T-cell (primary cell): Measurements from ENCODE around the gene C4B. TPM values are rescaled to one million over a fixed set of nuclear protein-coding genes. Genes with fewer than 3 reads are reported as not detected.
"Not testable (repeated sequence)": the region's sequence is repeated elsewhere in the genome, so short reads cannot be mapped to it uniquely, and the experiment has no call there.

Experiments
- ATAC-seq, 4 experiments: fragments of 200-7000 bp in 3 of 4; fragments of 150-1000 bp in 1 of 4; cut with Tn5 transposase; replicated peaks in 1 of 4; 1 replicate in 3 of 4; 2 replicates in 1 of 4; pipeline ENCODE4 v1.10.0; 2021; ENCODE audit warnings: moderate library complexity in 3 of 4, mild to moderate bottlenecking in 2 of 4, moderate number of reproducible peaks in 1 of 4
- CTCF ChIA-PET, 2 donors: fragments of 300-600 bp; sonication (Branson Sonifier 250); formaldehyde crosslinking; loops; one replicate each; lab custom pipeline; 2022; ENCODE audit warnings: antibody characterized with exemption in 2 of 2; lab: Charles Lee
- POLR2A ChIA-PET, 2 donors: fragments of 300-600 bp; sonication (Branson Sonifier 250); formaldehyde crosslinking; loops; one replicate each; lab custom pipeline; 2022; ENCODE audit warnings: antibody characterized with exemption in 2 of 2; lab: Charles Lee
- DNase-seq, 35 experiments: peaks; one replicate each; pipeline versions ENCODE4 v3.0.0 to v3.0.0-alpha.2; 2013 to 2023
- H3K27ac ChIP-seq: one replicate; pipeline ENCODE4 v1.5.1; 2013; ENCODE audit warnings: low read length
- H3K27me3 ChIP-seq, 2 experiments: replicated peaks in 1 of 2; 1 replicate in 1 of 2; 2 replicates in 1 of 2; pipeline versions ENCODE4 v1.6.1 to v1.7.0; 2013; ENCODE audit warnings: low read length in 1 of 2, mixed read lengths in 1 of 2; ENCODE audit not compliant: control insufficient read depth in 2 of 2, insufficient read depth in 2 of 2; ENCODE audit errors: extremely low read depth in 1 of 2
- H3K36me3 ChIP-seq, 2 donors: 1 replicate in 1 of 2; 2 replicates in 1 of 2; pipeline versions ENCODE4 v1.6.1 to v1.7.0; 2013; ENCODE audit warnings: low read length in 1 of 2; ENCODE audit not compliant: control insufficient read depth in 2 of 2, insufficient read depth in 1 of 2; ENCODE audit errors: extremely low read depth in 1 of 2
- H3K4me1 ChIP-seq, 2 experiments: 1 replicate in 1 of 2; 2 replicates in 1 of 2; pipeline versions ENCODE4 v1.6.1 to v1.7.0; 2013; ENCODE audit warnings: low read length in 2 of 2, mixed read lengths in 1 of 2; ENCODE audit not compliant: insufficient read depth in 2 of 2, control insufficient read depth in 1 of 2; ENCODE audit errors: extremely low read depth in 1 of 2
- H3K4me3 ChIP-seq, 2 donors: 1 replicate in 1 of 2; 2 replicates in 1 of 2; pipeline versions ENCODE4 v1.5.1 to v1.7.0; 2013; ENCODE audit warnings: mild to moderate bottlenecking in 2 of 2, low read length in 1 of 2, moderate library complexity in 1 of 2; ENCODE audit not compliant: control insufficient read depth in 1 of 2; ENCODE audit errors: extremely low read depth in 1 of 2
- H3K9me3 ChIP-seq: 2 replicates; pipeline ENCODE4 v1.7.0; 2013
- H3K27ac Mint-ChIP-seq, 2 donors: one replicate each; pipeline ENCODE4 v1.8.0; 2020 to 2021; ENCODE audit warnings: mild to moderate bottlenecking in 2 of 2, mixed read lengths in 2 of 2
- H3K27me3 Mint-ChIP-seq, 2 donors: one replicate each; pipeline ENCODE4 v1.8.0; 2021 to 2022; ENCODE audit warnings: mixed read lengths in 2 of 2
- H3K36me3 Mint-ChIP-seq: one replicate; pipeline ENCODE4 v1.8.0; 2021; ENCODE audit warnings: mixed read lengths
- H3K4me1 Mint-ChIP-seq, 3 donors: one replicate each; pipeline ENCODE4 v1.8.0; 2020 to 2022; ENCODE audit warnings: mixed read lengths in 3 of 3, mild to moderate bottlenecking in 1 of 3
- H3K4me3 Mint-ChIP-seq, 3 donors: one replicate each; pipeline ENCODE4 v1.8.0; 2020 to 2022; ENCODE audit warnings: mild to moderate bottlenecking in 3 of 3, mixed read lengths in 3 of 3, moderate library complexity in 3 of 3
- H3K9me3 Mint-ChIP-seq, 3 donors: one replicate each; pipeline ENCODE4 v1.8.0; 2020 to 2022; ENCODE audit warnings: mixed read lengths in 3 of 3
- WGBS: methylation state at CpG from one replicate; pipeline ENCODE4 v1.1.5; 2013; ENCODE audit warnings: missing lambda C conversion rate; ENCODE audit not compliant: insufficient coverage; 5-methylcytosine and 5-hydroxymethylcytosine counted together
- total RNA-seq, 35 experiments: library from RNA in 6 of 35; stranded (reverse) in 6 of 35; fragments of 120-200 nt in 1 of 35; gene quantifications; one replicate each; pipeline versions ENCODE4 v1.2.1 to v1.2.4 and lab custom pipeline; 2013 to 2026

Gene C4B
- total RNA-seq, 5 donors from 2014 or later (not counting 1 experiment from before 2014, with no cell fraction given) = 5.5 to 8.4 (median 7.5) TPM

DNA sequence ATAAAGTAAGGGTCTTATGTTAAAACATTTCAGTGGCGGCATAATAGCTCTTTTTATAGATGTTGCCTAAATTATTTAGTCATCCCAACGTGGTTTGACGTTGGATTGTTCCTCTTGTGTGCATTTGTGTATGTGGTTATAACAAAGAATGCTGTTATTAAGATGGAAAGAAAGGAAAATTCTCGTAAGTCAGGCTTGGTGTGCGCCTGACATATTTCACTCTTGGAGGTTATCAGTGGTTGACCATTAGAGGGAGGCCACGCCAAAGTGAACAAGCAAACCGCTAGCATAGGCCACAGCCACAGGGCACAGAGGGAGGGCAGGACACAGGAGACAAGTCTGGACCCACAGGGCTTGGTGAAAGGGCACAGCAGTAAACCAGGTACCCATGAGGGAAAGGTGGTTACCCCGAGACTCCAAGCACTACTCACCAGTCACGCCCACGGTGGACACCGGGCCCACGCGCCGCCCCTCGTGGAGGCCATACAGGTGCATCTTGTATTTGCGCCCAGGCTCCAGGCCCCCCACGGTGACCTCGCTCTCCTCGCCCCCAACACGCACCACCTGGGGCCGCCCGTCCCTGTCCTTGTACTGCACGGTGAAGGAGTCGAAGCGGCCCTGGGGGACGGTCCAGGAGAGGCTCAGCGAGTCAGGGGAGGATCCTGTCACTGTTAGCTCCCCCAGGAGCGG, 46.5 kb downstream of the C4B start:
- H3K9me3 ChIP-seq = no peaks in the 10 kb centered on the region
- no peaks in the 10 kb centered on the region for H3K9me3 Mint-ChIP-seq
- H3K27ac Mint-ChIP-seq = no peak overlapping the region
- peaks cover 2% of the 10 kb centered on the region for H3K36me3 Mint-ChIP-seq
- H3K4me1 ChIP-seq = no peaks in the 10 kb centered on the region
- no peaks in the 10 kb centered on the region for H3K4me1 Mint-ChIP-seq
- ATAC-seq (no peak), DNase-seq (no peak)
- H3K4me3 ChIP-seq = no peak overlapping the region
- CTCF ChIA-PET = no interaction called here
- WGBS = 84% methylated on average over 16 of the region's 28 CpGs
- H3K27ac ChIP-seq = no peak overlapping the region
- peaks cover 0 to 17% of the 10 kb centered on the region in 2 experiments for H3K27me3 ChIP-seq
- H3K27me3 Mint-ChIP-seq = peaks cover 6% of the 10 kb centered on the region in 2 donors
- H3K36me3 ChIP-seq = no peaks in the 10 kb centered on the region
- H3K4me3 Mint-ChIP-seq = no peak overlapping the region
- POLR2A ChIA-PET = no interaction called here

DNA sequence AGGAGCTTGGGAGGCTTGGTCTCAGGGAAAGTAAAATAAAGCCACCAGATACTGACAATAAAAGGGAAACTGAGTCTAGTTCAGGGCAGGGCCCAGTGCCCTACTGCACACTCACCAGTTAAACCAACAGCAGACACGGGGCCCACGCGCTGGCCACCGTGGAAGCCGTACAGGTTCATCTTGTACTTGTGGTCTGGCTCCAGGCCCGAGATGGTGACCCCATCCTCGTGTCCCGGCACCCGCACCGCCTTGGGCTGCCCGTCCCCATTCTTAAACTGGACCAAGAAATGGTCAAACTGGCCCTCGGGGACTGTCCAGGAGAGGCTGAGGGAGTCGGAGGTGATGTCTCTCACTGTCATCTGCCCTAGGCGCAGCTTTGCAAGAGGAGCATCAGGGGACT, 50.1 kb downstream of the C4B start:
- no peaks in the 10 kb centered on the region for H3K36me3 ChIP-seq
- no peak for ATAC-seq
- no peak overlapping the region for H3K4me3 ChIP-seq
- WGBS = 90% methylated on average over 13 of the region's 14 CpGs
- Mint-ChIP-seq H3K9me3 (no peaks in the 10 kb centered on the region), H3K4me3 (no peak overlapping the region), H3K27ac (no peak overlapping the region), H3K36me3 (no peaks in the 10 kb centered on the region), H3K27me3 (peaks cover 0 to 3% of the 10 kb centered on the region in 2 donors), H3K4me1 (peaks cover 0 to 5% (median 0%) of the 10 kb centered on the region in 3 donors)
- no peaks in the 10 kb centered on the region for H3K9me3 ChIP-seq
- ChIA-PET POLR2A (no interaction called here), CTCF (no interaction called here)
- H3K4me1 ChIP-seq = no peaks in the 10 kb centered on the region
- H3K27me3 ChIP-seq = peaks cover 0 to 6% of the 10 kb centered on the region in 2 experiments
- no peak for DNase-seq
- no peak overlapping the region for H3K27ac ChIP-seq

DNA sequence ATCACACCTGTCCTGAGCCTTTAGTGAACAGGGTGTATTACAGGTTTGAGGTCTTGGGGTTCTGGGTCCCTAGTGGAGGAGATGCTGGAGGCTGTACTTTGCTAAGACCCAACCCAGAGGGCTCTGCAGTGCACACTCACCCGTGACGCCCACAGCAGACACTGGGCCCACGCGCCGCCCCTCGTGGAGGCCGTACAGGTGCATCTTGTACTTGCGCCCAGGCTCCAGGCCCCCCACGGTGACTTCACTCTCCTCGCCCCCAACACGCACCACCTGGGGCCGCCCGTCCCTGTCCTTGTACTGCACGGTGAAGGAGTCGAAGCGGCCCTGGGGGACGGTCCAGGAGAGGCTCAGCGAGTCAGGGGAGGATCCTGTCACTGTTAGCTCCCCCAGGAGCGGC, 52.9 kb downstream of the C4B start:
- POLR2A ChIA-PET, H3K27me3 Mint-ChIP-seq, H3K27me3 ChIP-seq, H3K9me3 ChIP-seq, H3K4me1 Mint-ChIP-seq, H3K27ac ChIP-seq, CTCF ChIA-PET, ATAC-seq, H3K9me3 Mint-ChIP-seq, H3K4me3 ChIP-seq, H3K36me3 Mint-ChIP-seq, H3K4me3 Mint-ChIP-seq, DNase-seq, H3K36me3 ChIP-seq, H3K27ac Mint-ChIP-seq, H3K4me1 ChIP-seq: not testable (repeated sequence)
- WGBS = no CpG with 5 or more reads among the region's 19 CpGs

DNA sequence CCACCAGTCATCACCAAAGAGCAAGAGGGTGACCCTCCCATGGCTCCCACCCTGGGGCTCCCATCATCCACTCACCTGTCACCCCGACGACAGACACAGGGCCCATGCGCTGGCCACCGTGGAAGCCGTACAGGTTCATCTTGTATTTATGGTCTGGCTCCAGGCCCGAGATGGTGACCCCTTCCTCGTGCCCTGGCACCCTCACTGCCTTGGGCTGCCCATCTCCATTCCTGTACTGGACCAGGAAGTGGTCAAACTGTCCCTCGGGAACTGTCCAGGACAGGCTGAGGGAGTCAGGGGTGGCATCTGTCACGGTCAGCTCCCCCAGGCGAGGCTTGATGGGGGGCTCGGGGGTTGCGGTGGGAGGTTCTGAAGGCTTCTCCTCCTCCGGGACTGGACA, 53.7 kb downstream of the C4B start:
- WGBS = 82% methylated on average over 13 of the region's 13 CpGs
- H3K4me1 ChIP-seq, H3K36me3 Mint-ChIP-seq, H3K27ac ChIP-seq, H3K4me3 Mint-ChIP-seq, H3K4me1 Mint-ChIP-seq, POLR2A ChIA-PET, H3K27me3 Mint-ChIP-seq, DNase-seq, CTCF ChIA-PET, H3K36me3 ChIP-seq, H3K4me3 ChIP-seq, H3K9me3 ChIP-seq, H3K27ac Mint-ChIP-seq, H3K9me3 Mint-ChIP-seq, ATAC-seq: not testable (repeated sequence)
- H3K27me3 ChIP-seq = peaks cover 0 to 15% of the 10 kb centered on the region in 2 experiments

DNA sequence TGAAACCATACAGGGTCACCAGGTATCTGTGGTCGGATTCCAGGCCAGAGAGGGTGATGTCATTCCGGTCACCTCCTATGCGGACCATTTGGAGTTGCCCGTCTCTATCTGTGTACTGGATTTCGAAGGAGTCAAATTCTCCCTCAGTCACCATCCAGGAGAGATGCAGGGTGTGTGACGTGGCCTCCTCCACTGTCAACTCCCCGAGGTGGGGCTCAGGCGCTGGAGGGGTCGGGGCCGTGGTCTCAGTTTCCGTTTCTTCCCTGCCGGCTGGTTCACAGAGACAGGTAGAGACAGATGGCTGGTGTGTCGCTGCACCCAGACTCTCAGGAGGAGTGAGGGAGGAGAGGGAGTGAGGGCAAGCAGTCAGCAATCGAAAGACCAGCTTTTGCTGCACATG, 54.3 kb downstream of the C4B start:
- Mint-ChIP-seq H3K9me3 (no peaks in the 10 kb centered on the region), H3K36me3 (no peaks in the 10 kb centered on the region), H3K4me1 (peaks cover 0 to 5% (median 0%) of the 10 kb centered on the region in 3 donors), H3K4me3 (no peak overlapping the region), H3K27me3 (peaks cover 0 to 6% of the 10 kb centered on the region in 2 donors), H3K27ac (no peak overlapping the region)
- Histone ChIP-seq H3K9me3 (no peaks in the 10 kb centered on the region), H3K27me3 (peaks cover 0 to 15% of the 10 kb centered on the region in 2 experiments), H3K4me1 (no peaks in the 10 kb centered on the region), H3K27ac (no peak overlapping the region), H3K36me3 (no peaks in the 10 kb centered on the region), H3K4me3 (no peak overlapping the region)
- no peak for ATAC-seq
- WGBS = 68% methylated on average over 8 of the region's 14 CpGs
- POLR2A ChIA-PET = no interaction called here
- CTCF ChIA-PET = no interaction called here
- DNase-seq = no peak

DNA sequence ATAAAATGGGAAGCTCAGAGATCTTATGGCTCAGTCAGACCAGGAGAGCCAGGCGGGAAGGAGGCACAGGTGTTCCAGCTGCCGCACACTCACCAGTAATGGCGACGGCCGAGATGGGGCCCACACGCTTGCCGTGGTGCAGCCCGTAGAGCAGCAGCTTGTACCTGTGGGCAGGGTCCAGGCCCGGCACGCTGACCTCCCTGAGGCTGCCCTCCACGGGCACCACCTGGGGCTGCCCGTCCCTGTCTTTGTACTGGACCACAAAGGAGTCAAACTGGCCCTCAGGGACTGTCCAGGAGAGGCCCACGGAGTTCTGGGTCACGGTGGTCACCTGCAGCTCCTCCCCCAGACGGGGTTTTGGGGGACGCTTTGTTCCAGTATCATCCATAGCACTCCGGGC, 54.9 kb downstream of the C4B start:
- H3K27me3 Mint-ChIP-seq = peaks cover 0 to 6% of the 10 kb centered on the region in 2 donors
- WGBS = 85% methylated on average over 17 of the region's 17 CpGs
- H3K36me3 Mint-ChIP-seq = no peaks in the 10 kb centered on the region
- no peaks in the 10 kb centered on the region for H3K9me3 ChIP-seq
- no peaks in the 10 kb centered on the region for H3K36me3 ChIP-seq
- ChIA-PET POLR2A (no interaction called here), CTCF (no interaction called here)
- peaks cover 0 to 15% of the 10 kb centered on the region in 2 experiments for H3K27me3 ChIP-seq
- H3K4me1 ChIP-seq = no peaks in the 10 kb centered on the region
- H3K27ac Mint-ChIP-seq = no peak overlapping the region
- H3K27ac ChIP-seq = no peak overlapping the region
- no peak overlapping the region for H3K4me3 ChIP-seq
- no peak for DNase-seq
- no peak overlapping the region for H3K4me3 Mint-ChIP-seq
- peaks cover 0 to 5% (median 0%) of the 10 kb centered on the region in 3 donors for H3K4me1 Mint-ChIP-seq
- no peaks in the 10 kb centered on the region for H3K9me3 Mint-ChIP-seq
- no peak for ATAC-seq
